ENCODE data around the gene LRRK1.
"Not testable (repeated sequence)": the region's sequence is repeated elsewhere in the genome, so short reads cannot be mapped to it uniquely, and the experiment has no call there.

Gene LRRK1

DNA sequence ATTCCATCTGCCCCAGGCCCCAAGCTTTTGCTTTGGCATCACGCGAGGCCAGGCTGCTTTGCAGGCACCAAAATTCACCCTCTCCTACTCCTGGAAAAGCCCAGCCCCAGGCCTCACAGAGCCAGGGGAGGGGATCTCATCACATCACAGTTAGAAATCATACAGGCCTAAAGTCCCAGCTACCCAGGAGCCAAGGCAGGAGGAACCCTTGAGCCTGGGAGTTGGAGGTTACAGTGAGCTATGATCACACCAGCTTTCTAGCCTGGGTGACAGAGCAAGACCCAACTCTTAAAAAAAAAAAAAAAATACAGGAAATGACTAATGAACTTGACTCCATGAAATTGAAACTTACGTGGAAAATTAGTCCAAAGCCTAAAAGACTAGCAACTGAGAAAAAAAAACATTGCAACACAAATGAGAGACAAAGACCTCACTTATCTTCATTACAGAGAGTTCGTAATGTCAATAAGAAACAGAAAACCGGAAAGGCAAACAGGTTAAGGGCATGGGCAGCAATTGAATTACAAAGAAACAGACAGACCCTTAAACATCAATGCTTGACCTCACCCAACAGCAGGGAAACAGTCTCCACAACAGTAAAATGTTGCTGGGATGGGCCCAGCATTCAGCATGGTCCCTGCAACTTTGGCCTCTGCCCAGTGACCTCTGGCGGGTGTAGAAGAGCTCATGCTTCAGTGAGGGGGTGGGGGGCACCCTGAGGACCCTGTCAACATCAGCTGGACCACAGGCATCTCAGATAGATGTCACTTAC, 151.5 kb downstream of the LRRK1 start:
- H3K27me3 ChIP-seq (ENCODE audit: insufficient read depth, low read depth, severe bottlenecking) = no peaks in the 10 kb centered on the region
- H3K27ac ChIP-seq = no peak overlapping the region
- no peak overlapping the region for H3K4me3 ChIP-seq (ENCODE audit: low read depth, low read length)
- no peaks in the 10 kb centered on the region for H3K36me3 ChIP-seq
- TF ChIP-seq CTCF (IDR thresholded peaks at IDR 0.05; ENCODE audit: low read depth, low read length) = no peak
- no peak for DNase-seq
- no peaks in the 10 kb centered on the region for H3K9me3 ChIP-seq (ENCODE audit: severe bottlenecking)

GRCh38 chr15:101071651-101072050, 152.5 kb downstream of the LRRK1 start:
- no peaks in the 10 kb centered on the region for H3K36me3 ChIP-seq
- H3K9me3 ChIP-seq (ENCODE audit: severe bottlenecking) = no peaks in the 10 kb centered on the region
- no peak for TF ChIP-seq CTCF (IDR thresholded peaks at IDR 0.05; ENCODE audit: low read depth, low read length)
- no peak overlapping the region for H3K4me3 ChIP-seq (ENCODE audit: low read depth, low read length)
- H3K27ac ChIP-seq = no peak overlapping the region
- no peaks in the 10 kb centered on the region for H3K27me3 ChIP-seq (ENCODE audit: insufficient read depth, low read depth, severe bottlenecking)
- no peak for DNase-seq

DNA sequence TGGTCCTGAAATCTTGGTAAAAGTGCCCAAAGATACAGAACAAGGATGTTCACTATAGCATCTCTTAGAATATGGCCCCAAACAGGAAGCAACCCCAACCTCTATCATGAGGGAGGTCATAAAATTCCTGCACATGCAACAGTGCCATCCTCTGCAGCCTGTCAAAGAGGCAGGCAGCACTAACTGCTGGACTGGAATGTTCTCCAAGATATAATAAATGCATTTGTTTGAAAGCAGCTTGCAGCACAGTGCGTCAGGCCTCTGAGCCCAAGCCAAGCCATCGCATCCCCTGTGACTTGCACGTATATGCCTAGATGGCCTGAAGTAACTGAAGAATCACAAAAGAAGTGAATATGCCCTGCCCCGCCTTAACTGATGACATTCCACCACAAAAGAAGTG, 153.1 kb downstream of the LRRK1 start:
- not testable (repeated sequence) for H3K4me3 ChIP-seq (ENCODE audit: low read depth, low read length); DNase-seq; H3K27ac ChIP-seq; H3K36me3 ChIP-seq; H3K9me3 ChIP-seq (ENCODE audit: severe bottlenecking); H3K27me3 ChIP-seq (ENCODE audit: insufficient read depth, low read depth, severe bottlenecking)

DNA sequence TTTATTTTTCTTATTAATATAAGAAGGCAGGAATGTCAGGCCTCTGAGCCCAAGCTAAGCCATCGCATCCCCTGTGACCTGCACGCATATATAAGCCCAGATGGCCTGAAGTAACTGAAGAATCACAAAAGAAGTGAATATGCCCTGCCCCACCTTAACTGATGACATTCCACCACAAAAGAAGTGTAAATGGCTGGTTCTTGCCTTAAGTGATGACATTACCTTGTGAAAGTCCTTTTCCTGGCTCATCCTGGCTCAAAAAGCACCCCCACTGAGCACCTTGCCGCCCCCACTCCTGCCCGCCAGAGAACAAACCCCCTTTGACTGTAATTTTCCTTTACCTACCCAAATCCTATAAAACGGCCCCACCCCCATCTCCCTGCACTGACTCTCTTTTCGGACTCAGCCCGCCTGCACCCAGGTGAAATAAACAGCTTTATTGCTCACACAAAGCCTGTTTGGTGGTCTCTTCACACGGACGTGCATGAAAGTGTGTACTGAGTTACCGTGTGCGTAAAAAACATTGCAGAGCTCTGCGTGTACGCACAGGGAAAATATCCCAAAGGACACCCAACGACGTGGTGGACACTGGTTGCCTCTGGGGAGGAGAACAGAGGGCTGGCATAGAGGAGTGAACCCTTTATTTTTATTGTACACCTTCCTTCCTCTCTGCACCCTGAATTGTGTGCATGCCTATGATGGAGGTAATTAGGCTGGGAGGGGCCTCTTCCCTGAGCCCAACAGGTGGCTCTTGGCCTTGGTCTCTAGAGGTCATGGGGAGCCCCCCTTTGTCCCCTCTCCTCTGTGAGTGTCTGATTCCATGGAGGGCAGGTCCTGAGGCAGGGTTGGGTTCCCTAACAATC, 158.9 kb downstream of the LRRK1 start:
- not testable (repeated sequence) for DNase-seq; H3K36me3 ChIP-seq; H3K9me3 ChIP-seq (ENCODE audit: severe bottlenecking); H3K27ac ChIP-seq; H3K27me3 ChIP-seq (ENCODE audit: insufficient read depth, low read depth, severe bottlenecking); H3K4me3 ChIP-seq (ENCODE audit: low read depth, low read length)

DNA sequence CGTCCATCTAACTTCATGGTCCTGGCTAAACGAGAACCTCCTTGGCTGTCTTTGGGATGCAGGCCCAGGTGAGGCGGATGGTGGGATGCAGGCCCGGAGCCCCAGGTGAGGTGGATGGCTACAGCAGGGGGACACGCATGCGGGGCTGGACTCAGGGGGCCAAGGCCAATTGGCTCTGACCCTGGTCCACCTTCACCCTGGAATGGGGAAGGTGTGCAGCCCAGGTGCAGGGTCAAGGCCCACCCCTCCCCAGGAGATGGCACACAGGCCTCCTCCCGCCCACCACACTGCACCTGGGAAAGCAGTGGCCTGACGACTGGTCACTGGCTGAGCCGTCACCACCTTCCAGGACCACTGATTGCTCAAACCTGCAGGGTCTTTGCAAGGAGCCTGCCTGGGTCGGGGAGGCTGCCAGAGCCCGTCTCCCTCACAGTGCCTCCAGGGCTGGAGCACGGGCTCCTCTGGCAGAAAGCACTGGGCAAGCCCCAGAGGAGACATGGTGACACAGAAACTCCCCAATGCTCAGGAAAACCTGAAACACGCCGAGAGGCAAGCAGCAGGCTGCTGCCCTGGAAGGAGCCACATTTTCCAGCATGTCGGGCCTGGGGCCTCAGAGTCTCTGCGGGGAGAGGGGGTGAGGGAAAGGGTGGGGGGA, 159.6 kb downstream of the LRRK1 start:
- Histone ChIP-seq H3K4me3 (ENCODE audit: low read depth, low read length) (no peak overlapping the region), H3K36me3 (no peaks in the 10 kb centered on the region), H3K27ac (no peak overlapping the region), H3K9me3 (ENCODE audit: severe bottlenecking) (no peaks in the 10 kb centered on the region), H3K27me3 (ENCODE audit: insufficient read depth, low read depth, severe bottlenecking) (no peaks in the 10 kb centered on the region)
- DNase-seq = no peak
- no peak for TF ChIP-seq CTCF (IDR thresholded peaks at IDR 0.05; ENCODE audit: low read depth, low read length)

GRCh38 chr15:101081900-101082299, 162.7 kb downstream of the LRRK1 start:
- DNase-seq = no peak
- H3K4me3 ChIP-seq (ENCODE audit: low read depth, low read length) = no peak overlapping the region
- no peak overlapping the region for H3K27ac ChIP-seq
- no peak for TF ChIP-seq CTCF (IDR thresholded peaks at IDR 0.05; ENCODE audit: low read depth, low read length)
- no peaks in the 10 kb centered on the region for H3K27me3 ChIP-seq (ENCODE audit: insufficient read depth, low read depth, severe bottlenecking)
- no peaks in the 10 kb centered on the region for H3K9me3 ChIP-seq (ENCODE audit: severe bottlenecking)
- no peaks in the 10 kb centered on the region for H3K36me3 ChIP-seq
